HEK293T (cell line): ENCODE results near the gene MORF4L1.

Source experiments
- CTCF ChIA-PET: fragments of 350-600 bp; formaldehyde crosslinking; extraction: SDS; loops from one replicate; lab custom pipeline; 2021; ENCODE audit warnings: antibody characterized with exemption, inconsistent platforms; lab: Yijun Ruan, JAX
- POLR2A ChIA-PET: fragments of 350-600 bp; formaldehyde crosslinking; extraction: SDS; loops from one replicate; lab custom pipeline; 2020; ENCODE audit warnings: antibody characterized with exemption, inconsistent platforms; lab: Yijun Ruan, JAX
- DNase-seq: peaks from one replicate; pipeline ENCODE4 v3.0.0; 2012; ENCODE audit warnings: mixed read lengths; ENCODE audit errors: extremely low spot score
- ARNT ChIP-seq: fragments of 450-650 bp; IDR thresholded peaks from 2 replicates; pipeline ENCODE4 v1.6.1; 2017; ENCODE audit warnings: mild to moderate bottlenecking
- BHLHE40 ChIP-seq: fragments of 450-650 bp; IDR thresholded peaks from 2 replicates; pipeline ENCODE4 v1.6.1; 2016; ENCODE audit warnings: mild to moderate bottlenecking, moderate library complexity, borderline replicate concordance
- CTBP1 ChIP-seq: fragments of 450-650 bp; IDR thresholded peaks from 2 replicates; pipeline ENCODE4 v1.6.1; 2016; ENCODE audit warnings: borderline replicate concordance
- ELF4 ChIP-seq: fragments of 450-650 bp; IDR thresholded peaks from 2 replicates; pipeline ENCODE4 v1.6.1; 2017; ENCODE audit warnings: antibody characterized with exemption
- FOXA1 ChIP-seq: fragments of 450-650 bp; IDR thresholded peaks from 2 replicates; pipeline ENCODE4 v1.6.1; 2016; ENCODE audit warnings: mild to moderate bottlenecking
- FOXK2 ChIP-seq: fragments of 450-650 bp; IDR thresholded peaks from 2 replicates; pipeline ENCODE4 v1.6.1; 2016; ENCODE audit warnings: mild to moderate bottlenecking
- FOXM1 ChIP-seq: fragments of 450-650 bp; IDR thresholded peaks from 2 replicates; pipeline ENCODE4 v1.6.1; 2017; ENCODE audit warnings: mild to moderate bottlenecking, borderline replicate concordance
- HDGF ChIP-seq: fragments of 450-650 bp; IDR thresholded peaks from 2 replicates; pipeline ENCODE4 v1.6.1; 2017; ENCODE audit warnings: antibody characterized with exemption, borderline replicate concordance
- L3MBTL2 ChIP-seq: fragments of 450-650 bp; conservative IDR thresholded peaks from 2 replicates; pipeline ENCODE4 v1.6.1; 2016; ENCODE audit warnings: mild to moderate bottlenecking
- LEF1 ChIP-seq: fragments of 450-650 bp; IDR thresholded peaks from 2 replicates; pipeline ENCODE4 v1.6.1; 2017; ENCODE audit warnings: mild to moderate bottlenecking, borderline replicate concordance
- NFRKB ChIP-seq: fragments of 450-650 bp; IDR thresholded peaks from 2 replicates; pipeline ENCODE4 v1.6.1; 2016; ENCODE audit warnings: mild to moderate bottlenecking, moderate library complexity
- PKNOX1 ChIP-seq: fragments of 450-650 bp; IDR thresholded peaks from 2 replicates; pipeline ENCODE4 v1.6.1; 2016
- SP1 ChIP-seq: fragments of 450-650 bp; IDR thresholded peaks from 2 replicates; pipeline ENCODE4 v1.6.1; 2017
- SUZ12 ChIP-seq: fragments of 450-650 bp; IDR thresholded peaks from 2 replicates; pipeline ENCODE4 v1.6.1; 2016; ENCODE audit warnings: mild to moderate bottlenecking
- TARDBP ChIP-seq: fragments of 450-650 bp; IDR thresholded peaks from 2 replicates; pipeline ENCODE4 v1.6.1; 2016
- ZNF384 ChIP-seq: fragments of 450-650 bp; IDR thresholded peaks from 2 replicates; pipeline ENCODE4 v1.6.1; 2016

Gene MORF4L1

GRCh38 chr15:78913012-78913411 is 40.3 kb downstream of the MORF4L1 start:
- ChIA-PET POLR2A (no interaction called here), CTCF (no interaction called here)
- TF ChIP-seq HDGF (no peak), SP1 (no peak), SUZ12 (no peak), FOXM1 (no peak), FOXA1 (no peak), TARDBP (no peak), ZNF384 (no peak), ELF4 (no peak), BHLHE40 (no peak), LEF1 (no peak)
- no peak for DNase-seq

DNA sequence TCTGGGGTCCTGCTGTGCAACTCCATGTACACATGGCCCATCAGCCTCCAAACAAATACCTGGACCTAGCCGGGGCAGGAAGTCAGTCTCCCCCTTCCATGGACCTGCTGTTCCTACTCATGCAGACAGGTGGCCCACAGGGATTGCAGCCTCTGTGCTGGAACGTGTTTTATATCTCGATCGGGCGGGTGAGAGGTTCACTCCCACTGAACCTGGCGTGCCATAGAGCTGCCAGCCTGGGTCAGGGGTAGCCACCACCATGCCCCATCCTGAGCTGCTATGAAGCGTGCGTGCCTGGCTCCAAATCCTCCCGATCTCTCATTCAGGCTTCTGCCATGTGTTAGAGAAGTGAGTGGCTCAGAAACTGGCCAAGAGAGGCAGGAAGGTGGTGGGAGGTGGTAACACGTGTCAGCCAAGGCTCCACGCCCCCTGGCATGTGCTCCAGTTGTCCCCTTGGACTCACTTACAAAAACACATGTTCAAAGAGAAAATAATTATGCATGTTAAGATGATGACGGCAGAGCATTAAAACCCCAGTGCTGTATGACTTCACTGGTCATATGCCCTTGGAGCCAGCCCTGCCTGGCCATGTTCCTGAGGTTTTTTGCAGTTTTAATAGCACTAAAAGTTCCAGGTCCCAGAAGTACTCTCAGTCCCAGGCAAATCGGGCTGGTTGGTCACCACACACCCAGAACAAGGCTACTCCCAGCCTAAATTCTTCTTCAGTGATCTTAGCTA is 41.5 kb downstream of the MORF4L1 start:
- TF ChIP-seq FOXA1 (no peak), FOXK2 (no peak), TARDBP (no peak), NFRKB (no peak), LEF1 (no peak), ARNT (no peak), CTBP1 (no peak), SUZ12 (no peak), ELF4 (no peak), ZNF384 (no peak), SP1 (no peak), HDGF (no peak), L3MBTL2 (no peak), PKNOX1 (no peak), FOXM1 (no peak)
- ChIA-PET POLR2A (no interaction called here), CTCF (interaction anchor here (2.4 kb wide), 1 partner anchor 65 kb away, joined by 7 read pairs; no protein-coding TSS in a partner anchor)
- DNase-seq = peak; percentile 46

- TF ChIP-seq PKNOX1 = peak; percentile 72
- no peak for TF ChIP-seq LEF1
- TF ChIP-seq FOXM1 = no peak
- no peak for TF ChIP-seq TARDBP
- ChIA-PET POLR2A (no interaction called here), CTCF (interaction anchor here (0.6 to 2.4 kb wide), 3 partner anchors 64 to 113 kb away, joined by 3 to 7 read pairs (median 3); no protein-coding TSS in a partner anchor)
- DNase-seq = no peak
Measured at GRCh38 chr15:78915341-78916087, 42.8 kb downstream of the MORF4L1 start.

- TF ChIP-seq BHLHE40 (no peak), ARNT (no peak), NFRKB (no peak), CTBP1 (no peak), HDGF (no peak), ZNF384 (no peak), L3MBTL2 (no peak), LEF1 (no peak), ELF4 (no peak), FOXM1 (no peak), SP1 (no peak)
- ChIA-PET POLR2A (no interaction called here), CTCF (interaction anchor here (0.6 to 2.4 kb wide), 2 partner anchors 63 to 112 kb away, joined by 3 to 7 read pairs; no protein-coding TSS in a partner anchor)
- no peak for DNase-seq
Measured at GRCh38 chr15:78916088-78916487, 43.4 kb downstream of the MORF4L1 start.

GRCh38 chr15:78917888-78918287 is 45.2 kb downstream of the MORF4L1 start:
- ChIA-PET POLR2A (no interaction called here), CTCF (no interaction called here)
- TF ChIP-seq FOXK2 (no peak), SP1 (no peak), FOXM1 (no peak), ELF4 (no peak), BHLHE40 (no peak), ZNF384 (no peak), FOXA1 (no peak), HDGF (no peak), ARNT (no peak)
- DNase-seq = no peak

- TF ChIP-seq HDGF (no peak), L3MBTL2 (no peak), SUZ12 (no peak), BHLHE40 (no peak), FOXK2 (no peak), PKNOX1 (no peak), LEF1 (no peak), SP1 (no peak), NFRKB (no peak), ZNF384 (no peak), ELF4 (no peak), FOXA1 (no peak), FOXM1 (no peak), CTBP1 (no peak), TARDBP (no peak)
- DNase-seq = no peak
- ChIA-PET POLR2A (no interaction called here), CTCF (interaction anchor here (1.0 to 1.6 kb wide), 2 partner anchors 58 to 85 kb away, joined by 6 to 11 read pairs; no protein-coding TSS in a partner anchor)
Measured at GRCh38 chr15:78921517-78921916, 48.8 kb downstream of the MORF4L1 start.
